ENCODE data around the gene PRPF6. TPM values are rescaled to one million over a fixed set of nuclear protein-coding genes. Genes with fewer than 3 reads are reported as not detected.

The PRPF6 gene
- total and polyA plus RNA-seq, 7 donors: 23.4 to 59.9 (median 44.9) TPM

- no peak for DNase-seq
- H3K27ac ChIP-seq: peak within 1 kb of the TSS; percentile 80 to 88 (median 85)
- no peak for TF ChIP-seq POLR2AphosphoS5 (IDR thresholded peaks at IDR 0.05)
- peak in 1 of 4 experiments; percentile 18 for TF ChIP-seq CTCF (IDR thresholded peaks at IDR 0.05)
- no peak for TF ChIP-seq EP300 (IDR thresholded peaks at IDR 0.05)
- no peak for TF ChIP-seq POLR2A (IDR thresholded peaks at IDR 0.05)
- peaks cover 0 to 45% (median 42%) of the 10 kb centered on the region in 4 donors for H3K4me1 ChIP-seq
- intact Hi-C loops (cut with DNase I): loop anchor here (10.0 kb wide), 2 partner anchors 325 to 765 kb away; partner anchors contain the start of genes RTEL1, STMN3 and YTHDF1
- no peaks in the 10 kb centered on the region for H3K9me3 ChIP-seq
- H3K27me3 ChIP-seq: peaks cover 0 to 12% (median 7%) of the 10 kb centered on the region in 3 donors
- WGBS, 2 donors: 1 to 2% methylated on average over 52 of the region's 52 CpGs
- H3K36me3 ChIP-seq: peaks cover 2 to 12% (median 5%) of the 10 kb centered on the region in 4 donors
- peak within 1 kb of the TSS; percentile 36 to 98 (median 89) for H3K4me3 ChIP-seq
Observed at GRCh38 chr20:63979557-63980316, 1.2 kb upstream of the PRPF6 start, which contains the start of gene SAMD10. Gene SAMD10 (minus strand): TSS chr20:63979642. CDS start chr20:63979467, 175 bp downstream.

- no peak for TF ChIP-seq CTCF (IDR thresholded peaks at IDR 0.05)
- no peak for TF ChIP-seq EP300 (IDR thresholded peaks at IDR 0.05)
- H3K27ac ChIP-seq: peak overlapping the region; percentile 80 to 88 (median 85)
- 72 to 78% methylated on average over 15 of the region's 15 CpGs for WGBS, 2 donors
- DNase-seq: no peak
- peak overlapping the region; percentile 85 to 98 (median 90) for H3K4me3 ChIP-seq
- peaks cover 0 to 45% (median 42%) of the 10 kb centered on the region in 4 donors for H3K4me1 ChIP-seq
- no peaks in the 10 kb centered on the region for H3K9me3 ChIP-seq
- H3K36me3 ChIP-seq: peaks cover 8 to 18% (median 11%) of the 10 kb centered on the region in 4 donors
- peaks cover 0 to 12% (median 7%) of the 10 kb centered on the region in 3 donors for H3K27me3 ChIP-seq
- intact Hi-C loops (cut with DNase I): no loop called here
Observed at GRCh38 chr20:63980317-63980805, 571 bp upstream of the PRPF6 start.

- DNase-seq: no peak
- H3K4me3 ChIP-seq: no peak overlapping the region
- WGBS, 2 donors: 91 to 94% methylated on average over 14 of the region's 14 CpGs
- peaks cover 0 to 8% (median 7%) of the 10 kb centered on the region in 3 donors for H3K27me3 ChIP-seq
- H3K36me3 ChIP-seq: peaks cover 17 to 44% (median 26%) of the 10 kb centered on the region in 4 donors
- H3K27ac ChIP-seq: no peak overlapping the region
- intact Hi-C loops (cut with DNase I): no loop called here
- H3K4me1 ChIP-seq: peaks cover 0 to 45% (median 42%) of the 10 kb centered on the region in 4 donors
- TF ChIP-seq POLR2A (IDR thresholded peaks at IDR 0.05) (no peak), CTCF (IDR thresholded peaks at IDR 0.05) (no peak), POLR2AphosphoS5 (IDR thresholded peaks at IDR 0.05) (no peak), EP300 (IDR thresholded peaks at IDR 0.05) (no peak)
- H3K9me3 ChIP-seq: no peaks in the 10 kb centered on the region
Observed at GRCh38 chr20:63982937-63983336, 2.0 kb downstream of the PRPF6 start.

GRCh38 chr20:64000906-64001305 is 20.0 kb downstream of the PRPF6 start:
- Histone ChIP-seq H3K4me3 (no peak overlapping the region), H3K9me3 (no peaks in the 10 kb centered on the region), H3K27me3 (no peaks in the 10 kb centered on the region), H3K27ac (no peak overlapping the region), H3K36me3 (peaks cover 35 to 100% (median 68%) of the 10 kb centered on the region in 4 donors), H3K4me1 (no peaks in the 10 kb centered on the region)
- no peak for TF ChIP-seq POLR2A (IDR thresholded peaks at IDR 0.05)
- no peak for TF ChIP-seq CTCF (IDR thresholded peaks at IDR 0.05)
- TF ChIP-seq EP300 (IDR thresholded peaks at IDR 0.05): no peak
- TF ChIP-seq POLR2AphosphoS5 (IDR thresholded peaks at IDR 0.05): no peak
- no peak for DNase-seq
- intact Hi-C loops (cut with DNase I): no loop called here
- 94 to 97% methylated on average over 12 of the region's 12 CpGs for WGBS, 2 donors
